GM06990 (cell line): ENCODE data around the gene ASS1.

Source experiments
- DNase-seq: peaks from one replicate; pipeline ENCODE4 v3.0.0-alpha.2; 2011; ENCODE audit not compliant: insufficient read length; ENCODE audit errors: extremely low read depth
- H3K27me3 ChIP-seq: replicated peaks from 2 replicates; pipeline ENCODE4 v1.6.0; 2011; ENCODE audit warnings: low read length; ENCODE audit not compliant: control insufficient read depth, insufficient read depth
- H3K36me3 ChIP-seq: 2 replicates; pipeline ENCODE4 v1.5.1; 2011; ENCODE audit warnings: low read length; ENCODE audit not compliant: control insufficient read depth, insufficient read depth
- H3K4me3 ChIP-seq: replicated peaks from 2 replicates; pipeline ENCODE4 v1.5.1; 2011; ENCODE audit warnings: low read depth, mild to moderate bottlenecking, control low read depth, low read length
- CTCF ChIP-seq: IDR thresholded peaks from 2 replicates; pipeline ENCODE4 v1.5.1; 2011; ENCODE audit warnings: low read length, control low read depth, mild to moderate bottlenecking, inconsistent platforms; ENCODE audit not compliant: insufficient read depth, poor library complexity, severe bottlenecking

Gene ASS1

GRCh38 chr9:130444565-130445221, at the start of gene ASS1:
Gene ASS1, plus strand, starts transcription at chr9:130444961. Its CDS starts 7,268 bp downstream, at chr9:130452229.
- H3K36me3 ChIP-seq, result no peaks in the 10 kb centered on the region
- peak within 1 kb of the TSS; percentile 22 for H3K4me3 ChIP-seq
- peaks cover 2% of the 10 kb centered on the region; the same call in 1 of the 2 replicates for H3K27me3 ChIP-seq
- DNase-seq, result no peak
- no peak for TF ChIP-seq CTCF

GRCh38 chr9:130395810-130396435, 48.8 kb upstream of the ASS1 start:
- H3K4me3 ChIP-seq, result no peak overlapping the region
- no peak for TF ChIP-seq CTCF
- H3K27me3 ChIP-seq, result no peaks in the 10 kb centered on the region; the same call in 1 of the 2 replicates
- H3K36me3 ChIP-seq, result no peaks in the 10 kb centered on the region
- no peak for DNase-seq

GRCh38 chr9:130396581-130396980, 48.2 kb upstream of the ASS1 start:
- Histone ChIP-seq H3K27me3 (no peaks in the 10 kb centered on the region; the same call in 1 of the 2 replicates), H3K4me3 (no peak overlapping the region), H3K36me3 (no peaks in the 10 kb centered on the region)
- DNase-seq, result no peak
- no peak for TF ChIP-seq CTCF

- H3K4me3 ChIP-seq, result no peak overlapping the region
- no peak for TF ChIP-seq CTCF
- H3K27me3 ChIP-seq, result no peaks in the 10 kb centered on the region; the same call in none of the 2 replicates
- no peaks in the 10 kb centered on the region for H3K36me3 ChIP-seq
- no peak for DNase-seq
Observed at GRCh38 chr9:130398487-130399240, 46.1 kb upstream of the ASS1 start.

GRCh38 chr9:130399768-130400167, 45.0 kb upstream of the ASS1 start:
- H3K36me3 ChIP-seq, result no peaks in the 10 kb centered on the region
- H3K27me3 ChIP-seq, result no peaks in the 10 kb centered on the region; the same call in none of the 2 replicates
- no peak for TF ChIP-seq CTCF
- H3K4me3 ChIP-seq, result no peak overlapping the region
- DNase-seq, result no peak
